ENCODE results near the gene VPS50.

DNA sequence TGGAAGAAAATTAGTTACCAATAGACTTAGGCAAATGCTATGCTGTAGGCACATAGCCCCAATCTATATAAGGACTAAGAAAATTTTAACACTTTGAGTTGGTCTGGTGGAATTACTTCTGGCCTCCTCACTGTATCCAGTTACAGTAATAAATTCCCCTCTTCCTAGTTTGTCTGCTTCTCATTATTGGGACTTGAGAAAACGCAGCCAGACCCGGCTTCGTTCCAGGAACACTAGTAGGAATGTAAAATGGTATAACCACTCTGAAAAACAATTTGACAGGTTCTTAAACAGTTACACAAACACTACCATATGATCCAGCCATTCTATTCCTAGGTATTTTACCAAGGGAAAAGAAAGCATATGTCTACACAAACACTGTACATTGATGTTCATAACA, 150.2 kb downstream of the VPS50 start:
- TF ChIP-seq GATA2 (IDR thresholded peaks at IDR 0.05; ENCODE audit: low read depth, low read length) (no peak), GATA3 (IDR thresholded peaks at IDR 0.05; ENCODE audit: low read depth, low read length) (no peak)

All from SH-SY5Y (cell line).